ENCODE results near the gene CRACR2B.

The CRACR2B gene

DNA sequence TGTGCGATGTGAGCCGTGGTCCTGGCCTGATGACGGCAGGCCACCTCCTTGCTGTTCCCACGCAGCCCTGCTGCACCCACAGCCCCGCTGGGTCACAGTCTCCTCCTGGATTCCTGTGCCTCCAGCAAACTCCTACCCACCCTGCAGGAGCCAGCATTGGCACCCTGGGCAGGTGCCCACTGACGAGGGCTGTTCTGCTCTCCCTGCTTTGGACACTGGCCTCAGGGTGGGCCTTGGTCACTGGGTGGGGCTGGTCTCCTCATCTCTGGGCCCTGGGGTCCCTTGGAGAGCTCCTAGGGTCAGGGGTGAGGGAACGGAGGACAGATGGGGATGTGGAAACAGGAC lies 27.6 kb downstream of the CRACR2B start:
- no peak for DNase-seq

DNA sequence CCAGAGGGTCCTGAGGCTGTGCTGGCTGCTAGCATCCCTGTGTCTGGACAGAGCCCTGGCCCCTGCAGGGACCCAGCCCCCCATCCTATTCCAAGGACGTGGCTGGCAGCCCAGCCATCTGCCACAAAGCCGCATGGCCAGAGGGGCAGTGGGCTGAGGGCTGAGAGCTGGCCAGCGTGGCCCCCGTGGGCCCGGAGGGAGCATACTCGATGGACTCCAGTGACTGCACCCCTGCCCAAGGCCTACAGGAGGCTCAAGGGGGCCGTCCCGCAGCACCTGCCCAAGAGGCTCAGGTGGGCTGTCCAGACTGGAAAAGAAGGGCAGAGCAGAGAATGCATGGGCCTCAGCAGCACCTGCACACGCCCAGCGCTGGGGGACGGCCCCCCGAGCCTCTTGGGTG lies 28.1 kb downstream of the CRACR2B start:
- no peak for DNase-seq

DNA sequence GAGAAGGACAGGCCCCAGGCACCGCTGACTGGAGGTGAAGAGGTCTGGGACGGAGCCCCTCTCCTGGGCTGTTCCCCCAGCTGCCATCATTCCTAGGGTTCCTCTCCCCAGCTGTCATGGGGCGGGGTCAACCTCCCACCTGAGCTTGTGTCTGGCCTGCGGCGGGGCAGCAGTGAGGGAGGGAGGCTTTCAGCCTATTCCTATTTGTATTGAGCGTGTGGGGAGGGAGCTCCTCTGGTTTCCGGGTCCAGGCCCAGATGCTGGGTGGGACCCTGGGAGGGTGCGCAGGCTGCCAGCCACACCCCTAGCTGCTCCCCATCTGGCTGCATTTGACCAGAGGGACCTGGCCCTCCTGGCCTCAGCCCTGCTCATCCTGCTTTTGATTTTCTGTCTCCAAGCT lies 28.7 kb downstream of the CRACR2B start:
- no peak for DNase-seq

DNA sequence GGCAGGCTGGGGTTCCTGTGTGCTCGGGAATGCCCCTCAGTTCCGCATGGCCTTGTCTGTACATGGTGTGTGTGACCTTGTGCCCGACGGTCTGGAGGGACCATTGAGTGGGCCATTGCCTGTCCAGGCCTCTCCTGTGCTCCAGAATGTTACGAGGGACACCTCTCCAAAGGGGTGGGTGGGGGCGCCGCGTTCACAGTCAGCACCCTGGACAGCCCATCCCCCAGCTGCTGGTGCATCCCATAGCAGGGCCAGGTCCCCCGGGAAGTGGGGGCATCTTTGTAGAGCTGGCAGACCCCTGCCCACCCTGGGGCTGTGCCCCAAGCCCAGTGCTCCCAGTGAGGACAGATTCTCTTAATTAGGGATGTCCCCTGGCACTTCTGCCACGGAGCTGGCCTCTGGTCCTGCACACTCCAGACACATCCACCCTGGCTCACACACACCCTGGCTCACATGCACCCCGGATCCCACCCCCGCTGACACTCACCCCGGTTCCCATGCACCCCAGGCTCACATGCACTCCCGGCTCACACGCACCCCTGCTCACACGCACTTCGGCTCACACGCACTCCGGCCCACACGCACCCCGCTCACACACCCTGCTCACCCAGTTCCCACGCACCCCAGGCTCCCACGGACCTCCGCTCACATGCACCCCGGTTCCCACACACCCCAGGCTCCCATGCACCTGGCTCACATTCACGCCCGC lies 30.5 kb downstream of the CRACR2B start:
- no peak for DNase-seq

DNA sequence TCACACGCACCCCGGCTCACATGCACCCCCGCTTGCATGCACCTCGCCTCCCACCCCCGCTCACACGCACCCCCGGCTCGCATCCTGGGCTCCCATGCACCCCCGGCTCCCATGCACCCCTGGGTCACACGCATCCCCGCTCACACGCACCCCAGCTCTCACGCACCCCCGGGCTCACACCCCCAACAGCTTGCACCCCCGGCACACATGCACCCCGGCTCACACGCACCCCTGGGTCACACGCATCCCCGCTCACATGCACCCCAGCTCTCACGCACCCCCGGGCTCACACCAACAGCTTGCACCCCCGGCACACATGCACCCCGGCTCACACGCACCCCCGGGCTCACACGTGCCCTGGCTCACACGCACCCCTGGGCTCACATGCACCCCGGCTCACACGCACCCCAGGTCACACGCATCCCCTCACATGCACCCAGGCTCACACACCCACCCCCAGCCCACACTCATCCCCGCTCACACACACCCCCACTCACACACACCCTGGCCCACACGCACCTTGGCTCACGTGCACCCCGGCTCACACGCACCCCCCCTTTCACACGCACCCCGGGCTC lies 31.1 kb downstream of the CRACR2B start:
- no peak for DNase-seq

DNA sequence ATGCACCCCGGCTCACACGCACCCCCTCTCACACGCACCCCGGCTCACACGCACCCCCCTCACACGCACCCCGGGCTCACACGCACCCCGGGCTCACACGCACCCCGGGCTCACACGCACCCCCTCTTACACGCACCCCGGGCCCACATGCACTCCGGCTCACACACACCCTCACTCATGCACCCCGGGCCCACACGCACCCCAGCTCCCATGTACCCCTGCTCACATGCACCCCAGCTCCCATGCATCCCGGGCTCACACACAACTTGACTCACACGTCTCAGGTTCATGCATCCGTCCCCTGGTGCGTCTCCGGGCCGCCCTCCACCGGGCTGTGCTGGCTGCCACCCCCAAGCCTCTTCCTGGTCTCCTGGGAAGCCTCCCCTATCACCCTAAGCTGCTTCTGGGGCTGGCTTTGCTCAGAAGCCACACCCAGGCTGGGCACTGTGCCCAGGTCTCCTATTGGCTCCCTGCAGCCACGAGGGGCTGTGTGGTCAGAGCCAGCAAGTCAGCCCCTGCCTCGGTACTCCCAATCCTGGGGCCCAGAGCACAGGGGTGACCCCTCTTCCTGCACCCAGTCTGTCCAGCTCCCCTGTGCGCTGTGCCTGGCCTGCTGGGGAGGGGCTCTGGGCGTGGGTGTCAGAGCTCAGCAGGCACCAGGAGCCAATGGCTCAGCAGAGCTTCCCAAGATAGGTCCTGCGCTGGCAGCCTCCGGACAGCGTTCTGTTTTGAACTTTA lies 31.8 kb downstream of the CRACR2B start:
- DNase-seq, result peak; percentile 25

DNA sequence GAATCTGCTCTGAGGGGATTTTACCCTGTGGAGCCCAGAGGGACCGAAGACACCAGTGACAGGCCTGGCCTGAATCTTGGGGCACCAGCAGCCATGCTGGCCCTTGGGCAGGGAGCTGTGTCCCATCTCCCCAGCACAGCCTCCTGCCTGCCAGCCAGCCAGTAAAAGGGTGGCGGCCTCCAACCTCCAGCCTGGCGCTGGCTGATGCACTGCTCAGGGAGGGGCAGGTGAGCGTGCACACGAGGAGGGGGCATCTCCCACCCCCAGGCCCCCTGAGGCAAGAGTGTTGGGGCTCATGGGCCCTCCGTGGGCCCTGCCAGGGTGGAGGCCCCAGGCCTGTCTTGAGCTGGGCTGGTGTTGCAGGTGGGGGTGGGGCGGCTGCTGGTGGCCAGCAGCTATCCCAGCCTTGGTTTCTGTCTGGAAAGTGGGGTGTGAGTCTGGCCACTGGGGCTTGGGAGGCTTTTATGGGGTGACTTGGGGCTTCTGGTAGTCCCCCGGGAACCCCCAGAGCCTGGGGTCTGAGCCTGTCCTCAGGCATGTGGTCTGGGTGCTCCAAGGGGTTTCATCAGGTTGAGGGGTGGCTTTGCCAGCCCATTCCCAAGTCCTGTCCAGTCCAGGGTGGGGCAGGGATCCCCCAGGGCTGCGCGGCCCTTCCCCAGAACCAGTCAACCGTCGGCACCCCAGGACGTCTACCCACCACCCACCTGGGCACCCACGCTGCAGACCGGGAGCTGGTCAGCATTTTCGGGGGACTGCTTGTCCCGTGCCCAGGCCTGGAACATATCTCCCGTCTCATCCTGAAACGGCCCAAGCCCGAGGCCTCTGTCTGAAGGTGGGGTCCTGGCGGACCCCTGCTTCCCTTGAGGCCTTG lies 32.8 kb downstream of the CRACR2B start:
- no peak for DNase-seq

DNA sequence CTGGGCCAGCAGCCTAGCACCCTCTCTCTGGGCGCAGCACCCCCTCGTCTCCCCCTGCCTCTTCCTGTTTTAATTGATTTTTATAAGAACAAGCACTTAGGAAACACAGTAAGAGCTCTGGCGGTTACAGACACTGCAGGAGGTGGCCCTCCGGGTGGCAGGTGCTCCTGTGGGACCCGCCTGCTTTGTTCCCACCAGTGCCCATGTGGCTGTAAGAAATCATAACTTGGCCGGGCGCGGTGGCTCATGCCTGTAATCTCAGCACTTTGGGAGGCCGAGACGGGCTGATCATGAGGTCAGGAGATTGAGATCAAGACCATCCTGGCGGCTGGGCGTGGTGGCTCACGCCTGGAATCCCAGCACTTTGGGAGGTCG lies 33.4 kb downstream of the CRACR2B start:
- DNase-seq, result no peak

DNA sequence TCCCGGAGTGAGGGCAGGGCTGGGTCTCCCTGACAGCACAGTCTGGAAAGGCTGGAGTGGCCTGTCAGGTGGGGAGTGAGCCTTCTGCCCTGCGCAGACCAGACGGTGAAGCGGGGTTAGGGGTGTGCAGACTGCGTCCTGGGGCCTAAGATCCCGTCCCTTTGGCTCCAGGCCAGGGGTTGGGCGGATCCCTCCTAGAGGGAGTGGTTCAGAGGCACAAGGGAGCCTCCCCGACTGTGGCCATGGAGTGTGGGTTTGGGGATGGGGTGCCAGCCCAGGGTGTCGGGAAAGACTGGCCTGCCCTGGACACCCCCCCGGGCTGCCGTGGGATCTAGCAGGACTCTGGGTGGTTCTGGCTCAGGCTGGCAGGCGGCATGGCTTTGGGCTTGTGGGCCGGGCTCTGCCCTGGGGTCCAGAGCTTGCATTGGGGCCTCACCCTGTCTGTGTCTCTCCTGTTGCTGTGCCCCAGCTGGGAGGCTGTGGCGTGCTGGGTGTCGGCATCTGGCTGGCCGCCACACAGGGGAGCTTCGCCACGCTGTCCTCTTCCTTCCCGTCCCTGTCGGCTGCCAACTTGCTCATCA lies 34.5 kb downstream of the CRACR2B start:
- DNase-seq, result no peak

DNA sequence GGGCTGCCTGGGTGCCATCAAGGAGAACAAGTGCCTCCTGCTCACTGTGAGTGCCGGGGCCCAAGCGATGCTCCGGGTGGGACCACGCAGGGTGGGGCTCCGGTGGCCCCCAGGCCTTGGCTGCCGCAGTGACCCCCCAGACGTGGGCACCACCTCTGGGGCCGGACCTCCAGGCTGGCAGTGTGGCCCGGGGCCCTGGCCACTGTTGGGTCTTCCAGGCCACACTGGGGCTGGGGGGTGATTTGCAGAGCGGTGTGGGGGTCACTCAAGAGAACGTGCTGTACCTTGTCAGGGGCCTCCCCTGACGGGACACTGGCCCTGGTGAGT lies 34.9 kb downstream of the CRACR2B start:
- no peak for DNase-seq

DNA sequence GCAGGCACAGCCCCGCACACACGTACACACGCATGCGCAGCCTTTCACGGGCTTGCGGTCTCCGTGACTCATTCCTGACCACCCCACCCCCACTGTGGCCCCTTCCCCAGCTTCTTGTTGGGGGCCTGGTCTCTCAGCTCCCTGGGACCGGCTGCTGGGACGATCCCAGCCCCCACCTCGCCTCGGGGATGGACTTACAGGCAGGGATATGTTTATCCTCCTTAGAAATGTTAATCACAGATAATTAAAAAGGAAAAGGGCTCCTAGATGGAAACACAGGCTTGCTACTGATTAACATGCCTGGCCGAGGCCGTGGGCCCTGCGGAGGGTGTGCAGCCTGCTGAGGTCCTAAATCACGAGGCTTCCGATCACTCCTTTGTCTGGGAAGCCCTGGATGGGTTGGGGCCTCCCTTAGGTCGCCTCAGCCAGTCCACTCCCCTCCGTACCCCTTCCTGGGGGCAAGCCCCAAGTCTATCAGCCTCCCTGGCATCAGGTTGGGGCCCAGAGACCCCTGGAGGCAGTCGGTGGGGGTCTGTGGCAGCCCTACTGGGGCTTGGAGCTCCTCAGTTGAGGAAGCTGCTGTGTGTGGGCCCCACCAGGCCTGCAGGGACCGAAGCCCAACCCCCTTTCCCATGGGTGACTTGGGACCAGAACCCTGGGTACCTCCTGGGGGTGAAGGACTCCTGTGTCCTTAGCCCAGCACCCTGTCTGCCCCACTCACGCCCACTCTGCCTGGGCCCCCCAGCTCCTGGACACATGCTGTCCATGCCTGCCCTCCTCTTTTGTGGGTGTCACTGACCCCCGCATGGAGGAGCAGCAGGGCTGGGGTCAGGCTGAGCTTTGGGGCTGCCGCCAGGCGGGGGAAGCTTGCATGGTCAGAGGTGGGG lies 35.5 kb downstream of the CRACR2B start:
- no peak for DNase-seq

DNA sequence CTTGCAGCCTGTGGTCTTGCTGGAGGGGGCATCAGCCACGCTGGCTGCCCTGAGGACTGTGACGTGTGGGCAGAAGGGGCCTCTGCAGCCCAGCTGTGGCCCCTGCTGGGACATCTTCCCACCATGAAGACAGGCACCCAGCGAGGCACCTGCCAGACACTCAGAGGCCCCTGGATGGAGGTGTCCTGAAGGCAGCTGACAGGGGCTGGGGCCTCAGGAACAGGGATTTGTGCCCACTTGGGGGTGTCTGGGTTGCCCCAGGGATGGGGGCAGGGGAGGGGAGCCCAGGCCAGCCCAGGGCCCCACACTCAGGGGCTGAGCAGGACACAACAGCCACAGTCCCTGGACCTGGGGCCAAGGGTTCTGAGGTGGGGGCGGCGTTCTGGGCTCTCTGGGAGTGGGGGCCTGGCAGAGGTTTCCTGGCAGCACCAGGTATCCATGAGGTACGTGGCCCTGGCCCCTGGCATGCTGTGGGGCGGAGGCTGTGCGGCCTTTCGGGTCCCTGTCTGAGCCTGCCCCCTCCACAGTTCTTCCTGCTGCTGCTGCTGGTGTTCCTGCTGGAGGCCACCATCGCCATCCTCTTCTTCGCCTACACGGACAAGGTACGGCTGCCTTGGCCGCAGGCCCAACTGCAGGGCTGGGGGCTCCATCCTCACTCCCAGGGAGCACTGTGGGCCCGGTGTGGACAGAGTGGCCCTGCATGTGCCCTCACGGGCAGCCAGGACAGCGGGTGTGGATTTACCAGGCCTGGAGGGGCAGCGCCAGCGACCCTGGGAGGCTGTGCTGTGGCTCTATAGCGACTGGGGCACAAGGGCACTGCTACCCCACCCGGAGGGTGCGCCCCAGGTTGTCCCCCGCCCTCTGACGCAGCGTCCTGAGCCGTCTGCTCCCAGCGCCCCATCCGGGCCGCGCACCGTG lies 36.5 kb downstream of the CRACR2B start:
- no peak for DNase-seq

DNA sequence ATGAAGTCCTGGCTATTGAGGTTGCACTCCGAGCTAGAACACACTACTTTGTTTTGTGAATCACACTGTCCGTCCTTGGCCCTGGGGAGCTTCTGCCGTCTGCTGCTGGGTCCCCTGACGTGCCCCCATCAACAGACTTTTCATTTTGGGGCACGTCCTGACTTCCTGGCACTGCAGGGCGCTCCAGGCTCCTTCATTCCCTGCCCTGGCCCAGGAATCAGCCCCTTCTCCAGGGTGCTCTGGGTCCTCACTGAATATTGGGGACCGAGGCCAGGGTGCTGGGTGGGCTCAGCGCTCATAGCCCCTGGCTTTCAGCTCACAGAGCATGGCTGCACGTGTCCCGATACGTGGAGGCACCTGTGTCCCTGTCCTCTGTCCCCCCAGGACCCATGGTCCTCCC lies 37.2 kb downstream of the CRACR2B start:
- no peak for DNase-seq

DNA sequence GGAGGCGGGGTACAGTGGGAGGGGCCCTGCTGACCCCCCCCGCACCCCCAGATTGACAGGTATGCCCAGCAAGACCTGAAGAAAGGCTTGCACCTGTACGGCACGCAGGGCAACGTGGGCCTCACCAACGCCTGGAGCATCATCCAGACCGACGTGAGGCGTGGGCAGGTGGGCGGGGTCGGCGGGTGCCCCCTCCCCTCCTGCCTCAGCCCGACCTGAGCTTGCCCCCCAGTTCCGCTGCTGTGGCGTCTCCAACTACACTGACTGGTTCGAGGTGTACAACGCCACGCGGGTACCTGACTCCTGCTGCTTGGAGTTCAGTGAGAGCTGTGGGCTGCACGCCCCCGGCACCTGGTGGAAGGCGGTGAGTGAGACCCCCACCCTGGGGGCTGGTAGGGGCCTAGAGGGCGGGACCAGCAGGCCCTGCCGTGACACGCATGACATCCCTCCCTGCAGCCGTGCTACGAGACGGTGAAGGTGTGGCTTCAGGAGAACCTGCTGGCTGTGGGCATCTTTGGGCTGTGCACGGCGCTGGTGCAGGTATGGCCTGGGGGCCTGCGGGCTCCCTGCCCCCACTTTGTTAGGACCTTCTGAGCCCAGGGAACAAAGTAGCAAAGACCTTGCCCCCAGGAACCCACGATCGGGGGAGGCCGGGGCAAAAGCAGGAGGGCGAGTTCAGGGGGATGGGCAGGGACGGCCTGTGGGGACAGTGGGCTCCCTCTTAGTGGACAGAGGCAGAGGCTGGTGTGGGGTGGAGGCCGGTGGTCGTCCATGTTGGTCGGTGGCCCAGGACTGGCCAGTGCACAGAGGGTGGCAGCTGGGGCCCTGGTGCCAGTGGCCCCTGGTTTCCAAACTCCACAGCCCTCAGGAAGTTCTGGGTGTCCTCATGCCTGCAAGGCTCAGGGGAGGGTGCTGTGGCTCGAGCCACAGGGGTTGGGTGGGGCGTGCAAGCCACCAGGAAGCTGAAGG lies 38.0 kb downstream of the CRACR2B start:
- DNase-seq, result no peak

DNA sequence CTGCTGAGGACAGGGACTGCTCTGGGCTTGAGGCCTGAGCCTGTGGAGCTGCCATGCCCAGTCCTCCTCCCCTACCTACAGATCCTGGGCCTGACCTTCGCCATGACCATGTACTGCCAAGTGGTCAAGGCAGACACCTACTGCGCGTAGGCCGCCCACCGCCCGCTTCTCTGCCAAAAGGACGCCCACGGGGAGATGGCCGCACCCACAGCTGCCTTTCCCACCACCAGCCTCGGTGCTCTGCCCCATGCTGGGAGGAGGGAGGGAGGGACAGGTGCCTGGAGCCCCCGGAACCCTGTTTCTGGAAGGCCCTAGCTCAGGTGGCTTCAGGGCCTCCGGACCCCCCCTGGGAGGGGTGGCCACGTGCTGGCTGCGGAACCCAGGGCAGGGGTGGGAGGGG lies 38.8 kb downstream of the CRACR2B start:
- no peak for DNase-seq

DNA sequence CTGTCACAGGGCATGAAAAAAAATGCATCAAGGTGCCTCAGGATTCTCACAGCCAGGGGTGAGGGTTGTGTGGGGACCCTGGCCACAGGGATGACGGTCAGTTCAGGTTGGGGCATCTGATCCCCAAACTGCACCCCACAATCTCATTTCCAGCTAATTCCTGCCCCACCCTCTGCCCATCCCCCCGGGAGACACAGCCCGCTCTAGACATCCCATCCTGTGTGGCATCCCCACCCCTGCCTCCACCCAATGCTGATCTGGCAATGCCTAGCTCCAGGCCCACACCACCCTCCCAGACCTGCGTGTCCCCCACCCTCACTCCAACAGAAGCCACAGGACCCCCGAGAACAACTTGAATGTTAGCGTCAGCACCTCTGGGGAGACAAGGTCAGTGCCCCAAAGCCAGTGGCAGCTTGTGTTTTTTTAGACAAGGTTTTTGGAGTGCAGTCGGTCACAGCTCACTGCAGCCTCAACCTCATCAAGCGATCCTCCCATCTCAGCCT lies 40.2 kb downstream of the CRACR2B start:
- DNase-seq, result no peak

DNA sequence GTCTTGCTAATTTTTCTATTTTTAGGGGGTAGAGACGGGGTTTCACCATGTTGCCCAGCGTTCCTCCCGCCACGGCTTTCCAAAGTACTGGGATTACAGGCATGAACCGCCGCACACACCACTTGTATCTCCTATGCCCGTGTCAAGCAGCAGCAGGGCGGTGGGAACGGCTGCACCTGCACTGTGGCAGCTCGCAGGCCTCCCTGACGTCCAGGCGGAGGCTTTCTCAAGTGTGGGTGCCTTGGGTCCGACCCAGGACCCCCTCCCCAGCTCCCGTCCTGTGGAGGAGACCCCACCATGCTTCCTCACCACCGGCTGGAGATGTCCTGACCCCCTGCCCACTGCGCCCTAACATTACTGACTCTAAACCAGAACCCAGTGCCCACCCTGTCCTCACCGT lies 40.7 kb downstream of the CRACR2B start:
- DNase-seq, result no peak

DNA sequence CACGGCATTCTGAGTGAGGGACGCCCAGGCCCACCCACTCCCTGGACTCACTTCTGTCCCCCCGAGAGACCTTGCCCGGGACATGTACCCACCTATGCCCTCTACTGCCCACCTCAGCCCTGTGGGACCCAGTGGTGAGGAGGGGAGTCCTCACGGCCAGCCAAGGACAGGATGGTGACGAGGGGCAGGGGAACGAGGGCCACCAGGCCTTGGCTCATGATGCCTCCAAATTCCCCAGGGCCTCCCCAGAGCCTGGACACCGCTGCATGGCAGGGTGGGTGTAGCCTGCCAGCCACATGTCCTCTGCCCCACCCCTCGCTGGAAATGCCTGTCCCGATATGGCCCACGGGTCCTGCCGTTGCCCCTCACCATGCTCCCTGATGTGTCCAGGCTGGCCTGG lies 41.1 kb downstream of the CRACR2B start:
- DNase-seq, result no peak

DNA sequence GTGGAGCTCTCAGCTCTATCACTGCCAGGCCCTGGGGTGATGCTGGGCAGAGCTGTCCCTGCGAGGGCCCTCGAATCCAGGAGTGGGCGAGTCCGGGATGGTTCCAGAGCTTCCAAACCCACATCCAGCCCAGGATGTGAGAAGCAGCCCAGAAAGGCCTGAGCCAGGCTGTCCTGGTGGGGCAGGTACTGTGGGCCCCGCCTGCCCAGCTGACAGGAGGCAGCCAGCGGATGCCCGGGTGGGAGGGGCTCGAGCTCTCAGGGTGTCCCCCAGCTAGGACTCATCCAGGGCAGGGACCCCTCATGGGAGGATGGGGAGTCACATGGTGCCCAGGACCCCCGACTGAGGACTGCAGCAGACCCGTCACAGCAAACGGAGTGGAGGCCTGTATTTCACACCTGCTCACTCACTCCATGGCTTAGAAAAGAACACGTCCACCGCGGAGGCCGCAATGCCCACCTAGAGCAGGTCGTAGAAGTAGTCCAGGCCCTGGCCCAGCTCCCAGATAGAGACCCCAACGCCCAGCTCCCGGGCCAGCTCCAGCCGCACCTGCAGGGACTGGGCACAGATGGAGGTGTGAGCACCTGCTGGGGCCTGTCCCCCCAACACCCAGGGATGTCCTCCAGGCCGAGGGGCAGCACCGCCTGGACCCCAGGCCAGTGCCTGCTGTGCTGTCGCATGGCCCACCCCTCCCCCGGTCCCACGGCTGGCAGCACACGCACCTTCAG lies 41.8 kb downstream of the CRACR2B start:
- no peak for DNase-seq

All from NCI-H446 treated with DMSO at 0.1 percent for 48 hours (cell line).